Left cardiac atrium (tissue), 2 donors: ENCODE results near the gene SMIM30. TPM values are rescaled to one million over a fixed set of nuclear protein-coding genes. Genes with fewer than 3 reads are reported as not detected.

Experiments
- total RNA-seq, 2 donors: library from RNA; stranded (reverse); fragmentation: NEBNext Ultra II Directional; extraction: Animal tissue kit (Norgen Biotek cat#: 25700); gene quantifications; one replicate each; pipeline ENCODE4 v1.2.1, GENCODE V29; 2021
- donor health status: DM: no; HTN: yes; CAD: no; lungs with severe emphysema.
- donor health status: DM: yes; HTN: yes; CAD: no.

Gene SMIM30
- total RNA-seq, 2 donors from 2014 or later = 78.1 to 85.9 TPM

Other genes starting within 250 kb of the SMIM30 start
- 1 to 10 TPM; 1.9 to 2.4 TPM for gene GPR85, start 31.7 kb downstream of the SMIM30 start, total RNA-seq